ENCODE data around the gene ADAMTS9.

The ADAMTS9 gene

GRCh38 chr3:64561325-64561843 is 126.4 kb downstream of the ADAMTS9 start:
- Histone ChIP-seq H3K4me3 (ENCODE audit: low read depth, low read length) (no peak overlapping the region), H3K27ac (no peak overlapping the region), H3K4me1 (no peaks in the 10 kb centered on the region), H3K27me3 (ENCODE audit: control insufficient read depth, insufficient read depth, low read length) (no peaks in the 10 kb centered on the region), H3K9ac (no peak overlapping the region), H3K9me3 (ENCODE audit: control insufficient read depth, low read length) (no peaks in the 10 kb centered on the region), H3K36me3 (ENCODE audit: control insufficient read depth, insufficient read depth, low read length) (no peaks in the 10 kb centered on the region), H3K4me2 (ENCODE audit: low read length) (no peak overlapping the region), H2AFZ (no peak overlapping the region), H3K79me2 (no peaks in the 10 kb centered on the region)
- TF ChIP-seq CTCF (IDR thresholded peaks at IDR 0.05): no peak

- H3K27ac ChIP-seq: no peak overlapping the region
- no peaks in the 10 kb centered on the region for H3K9me3 ChIP-seq (ENCODE audit: control insufficient read depth, low read length)
- no peak overlapping the region for H3K4me2 ChIP-seq (ENCODE audit: low read length)
- H3K4me3 ChIP-seq (ENCODE audit: low read depth, low read length): no peak overlapping the region
- H3K79me2 ChIP-seq: no peaks in the 10 kb centered on the region
- no peaks in the 10 kb centered on the region for H3K4me1 ChIP-seq
- H2AFZ ChIP-seq: no peak overlapping the region
- H3K27me3 ChIP-seq (ENCODE audit: control insufficient read depth, insufficient read depth, low read length): no peaks in the 10 kb centered on the region
- H3K9ac ChIP-seq: no peak overlapping the region
- H3K36me3 ChIP-seq (ENCODE audit: control insufficient read depth, insufficient read depth, low read length): no peaks in the 10 kb centered on the region
- TF ChIP-seq CTCF (IDR thresholded peaks at IDR 0.05): no peak
Measured at GRCh38 chr3:64560791-64561190, 127.0 kb downstream of the ADAMTS9 start.

- no peak overlapping the region for H3K4me3 ChIP-seq (ENCODE audit: low read depth, low read length)
- no peak for TF ChIP-seq CTCF (IDR thresholded peaks at IDR 0.05)
- no peak overlapping the region for H2AFZ ChIP-seq
- no peak overlapping the region for H3K4me2 ChIP-seq (ENCODE audit: low read length)
- no peaks in the 10 kb centered on the region for H3K36me3 ChIP-seq (ENCODE audit: control insufficient read depth, insufficient read depth, low read length)
- no peak overlapping the region for H3K9ac ChIP-seq
- H3K27ac ChIP-seq: no peak overlapping the region
- H3K79me2 ChIP-seq: no peaks in the 10 kb centered on the region
- H3K27me3 ChIP-seq (ENCODE audit: control insufficient read depth, insufficient read depth, low read length): no peaks in the 10 kb centered on the region
- no peaks in the 10 kb centered on the region for H3K9me3 ChIP-seq (ENCODE audit: control insufficient read depth, low read length)
- no peaks in the 10 kb centered on the region for H3K4me1 ChIP-seq
Measured at GRCh38 chr3:64559588-64559987, 128.2 kb downstream of the ADAMTS9 start.

- no peaks in the 10 kb centered on the region for H3K79me2 ChIP-seq
- no peak overlapping the region for H3K27ac ChIP-seq
- H3K4me3 ChIP-seq (ENCODE audit: low read depth, low read length): no peak overlapping the region
- no peak overlapping the region for H3K4me2 ChIP-seq (ENCODE audit: low read length)
- no peaks in the 10 kb centered on the region for H3K27me3 ChIP-seq (ENCODE audit: control insufficient read depth, insufficient read depth, low read length)
- H3K4me1 ChIP-seq: no peaks in the 10 kb centered on the region
- no peak overlapping the region for H2AFZ ChIP-seq
- no peak overlapping the region for H3K9ac ChIP-seq
- H3K9me3 ChIP-seq (ENCODE audit: control insufficient read depth, low read length): no peaks in the 10 kb centered on the region
- TF ChIP-seq CTCF (IDR thresholded peaks at IDR 0.05): no peak
- H3K36me3 ChIP-seq (ENCODE audit: control insufficient read depth, insufficient read depth, low read length): no peaks in the 10 kb centered on the region
Measured at GRCh38 chr3:64556046-64556445, 131.8 kb downstream of the ADAMTS9 start.

- TF ChIP-seq CTCF (IDR thresholded peaks at IDR 0.05): no peak
- Histone ChIP-seq H3K27ac (no peak overlapping the region), H3K36me3 (ENCODE audit: control insufficient read depth, insufficient read depth, low read length) (no peaks in the 10 kb centered on the region), H3K27me3 (ENCODE audit: control insufficient read depth, insufficient read depth, low read length) (no peaks in the 10 kb centered on the region), H3K4me3 (ENCODE audit: low read depth, low read length) (no peak overlapping the region), H3K79me2 (no peaks in the 10 kb centered on the region), H3K4me1 (no peaks in the 10 kb centered on the region), H3K4me2 (ENCODE audit: low read length) (no peak overlapping the region), H3K9ac (no peak overlapping the region), H2AFZ (no peak overlapping the region), H3K9me3 (ENCODE audit: control insufficient read depth, low read length) (no peaks in the 10 kb centered on the region)
Measured at GRCh38 chr3:64555351-64555750, 132.4 kb downstream of the ADAMTS9 start.

Measured in parathyroid adenoma (tissue), 2 donors.